Neural progenitor cell (in vitro differentiated cells): ENCODE measurements around the gene ANGEL1.

ENCODE experiments used
- CTCF ChIP-seq: fragments of 200-600 bp; sonication (generic); IDR thresholded peaks from 2 replicates; pipeline ENCODE4 v1.5.1; 2017; ENCODE audit warnings: antibody characterized with exemption, mild to moderate bottlenecking
- EZH2phosphoT487 ChIP-seq: fragments of 200-600 bp; sonication (generic); IDR thresholded peaks from 2 replicates; pipeline ENCODE4 v1.6.1; 2017; ENCODE audit warnings: antibody characterized with exemption

- TF ChIP-seq EZH2phosphoT487 (no peak), CTCF (no peak)
Measured at GRCh38 chr14:76759589-76759988, 53.1 kb downstream of the ANGEL1 start.
